Adrenal gland (tissue), 12 donors: ENCODE results near the gene ABCC6. TPM values are rescaled to one million over a fixed set of nuclear protein-coding genes. Genes with fewer than 3 reads are reported as not detected.

Source experiments
- DNase-seq, 7 donors: peaks; one replicate each; pipeline ENCODE4 v3.0.0-alpha.2; 2019 to 2020
- H3K27ac ChIP-seq, 5 donors: fragments of 200-600 bp; sonication (generic) in 4 of 5; 1 replicate in 3 of 5; 2 replicates in 2 of 5; pipeline versions ENCODE4 v1.5.1 to v1.8.0; 2016 to 2020; ENCODE audit warnings: mild to moderate bottlenecking in 1 of 5
- H3K27me3 ChIP-seq: fragments of 200-600 bp; 2 replicates; pipeline ENCODE4 v1.8.0; 2021
- H3K36me3 ChIP-seq, 2 donors: fragments of 200-600 bp; replicated peaks in 1 of 2; 1 replicate in 1 of 2; 2 replicates in 1 of 2; pipeline versions ENCODE4 v1.5.1 to v1.8.0; 2018 to 2022
- H3K4me1 ChIP-seq, 2 donors: fragments of 200-600 bp; replicated peaks in 1 of 2; 1 replicate in 1 of 2; 2 replicates in 1 of 2; pipeline versions ENCODE4 v1.5.1 to v1.8.0; 2018 to 2021
- H3K4me3 ChIP-seq, 4 donors: fragments of 200-600 bp; sonication (generic) in 3 of 4; one replicate each; pipeline ENCODE4 v1.5.1; 2016 to 2018
- H3K9me3 ChIP-seq, 3 donors: fragments of 200-600 bp; sonication (generic) in 1 of 3; replicated peaks in 1 of 3; 1 replicate in 2 of 3; 2 replicates in 1 of 3; pipeline versions ENCODE4 v1.5.1 to v1.8.0; 2016 to 2021
- CTCF ChIP-seq, 6 experiments: fragments of 450-650 bp in 4 of 6; fragments of 200-600 bp in 2 of 6; sonication (generic) in 1 of 6; IDR thresholded peaks; 1 replicate in 5 of 6; 2 replicates in 1 of 6; pipeline versions ENCODE4 v1.5.1 to v1.8.0; 2016 to 2021; ENCODE audit warnings: antibody characterized with exemption in 6 of 6, mild to moderate bottlenecking in 2 of 6, moderate library complexity in 1 of 6
- POLR2A ChIP-seq, 2 donors: fragments of 450-650 bp; IDR thresholded peaks; one replicate each; pipeline ENCODE4 v1.6.1; 2017; ENCODE audit warnings: antibody characterized with exemption in 2 of 2, mild to moderate bottlenecking in 2 of 2, moderate library complexity in 1 of 2
- WGBS, 4 donors: extraction: QIAGEN DNeasy Blood & Tissue Kit in 2 of 4; methylation state at CpG; one replicate each; pipeline versions ENCODE4 v1.1.5 to v1.1.7; 2013 to 2017; 5-methylcytosine and 5-hydroxymethylcytosine counted together
- intact Hi-C, 2 donors: fragments of 100-400 bp; cut with DNase I; formaldehyde crosslinking; loops; one replicate each; pipeline versions ENCODE4 v1.14.1 to v1.15.0; 2022 to 2023
- polyA plus RNA-seq, 3 donors: library from polyadenylated mRNA; stranded (reverse); fragments of 200-250 nt in 2 of 3; fragments of 350-450 nt in 1 of 3; fragmentation: Illumina TruSeq in 1 of 3; extraction: RNeasy Lipid Tissue Mini Kit (QIAGEN cat#74804) in 1 of 3; gene quantifications; one replicate each; pipeline ENCODE4 v1.2.3, GENCODE V29; 2013 to 2014
- total RNA-seq, 9 donors: library from RNA; depleted of rRNA in 4 of 9; stranded (reverse); fragments of >200 nt in 4 of 9; fragments of 120-200 nt in 1 of 9; fragmentation: NEBNext Ultra II Directional in 1 of 9; extraction: Animal tissue kit (Norgen Biotek cat#: 25700) in 1 of 9; gene quantifications; one replicate each; pipeline versions ENCODE4 v1.1.0 to v1.2.4, GENCODE V29; 2013 to 2023
- donor health status: healthy with polysubstance abuse.
- donor health status: Bipolar disorder and iron deficiency.
- donor health status: DM: yes; HTN: yes; CAD: no.
- donor health status: DM: no; HTN: no; CAD: no.
- donor health status: DM: no; HTN: no; CAD: no.
- donor health status: DM: yes; HTN: yes; CAD: no.

The ABCC6 gene
- total and polyA plus RNA-seq, 12 donors: 0.79 to 32.2 (median 4.5) TPM

GRCh38 chr16:16171332-16171919 lies 51.9 kb downstream of the ABCC6 start:
- Histone ChIP-seq H3K36me3 (no peaks in the 10 kb centered on the region), H3K27me3 (no peaks in the 10 kb centered on the region), H3K27ac (no peak overlapping the region), H3K4me3 (no peak overlapping the region), H3K4me1 (no peaks in the 10 kb centered on the region), H3K9me3 (no peaks in the 10 kb centered on the region)
- TF ChIP-seq POLR2A (IDR thresholded peaks at IDR 0.05) (no peak), CTCF (IDR thresholded peaks at IDR 0.05) (no peak)
- DNase-seq: no peak
- intact Hi-C loops: no loop called here
- 87 to 94% (median 90%) methylated on average over 4 of the region's 4 CpGs for WGBS, 4 donors

- Histone ChIP-seq H3K4me3 (no peak overlapping the region), H3K36me3 (no peaks in the 10 kb centered on the region), H3K27me3 (no peaks in the 10 kb centered on the region), H3K4me1 (no peaks in the 10 kb centered on the region), H3K27ac (no peak overlapping the region), H3K9me3 (no peaks in the 10 kb centered on the region)
- TF ChIP-seq CTCF (IDR thresholded peaks at IDR 0.05): no peak
- 92 to 95% (median 94%) methylated on average over 7 to 15 of the region's 15 CpGs for WGBS, 4 donors
- intact Hi-C loops: no loop called here
- DNase-seq: no peak
These were observed 53.7 kb downstream of the ABCC6 start for GRCh38 chr16:16169615-16170014.

GRCh38 chr16:16168431-16168830 lies 54.9 kb downstream of the ABCC6 start:
- 84 to 95% (median 91%) methylated on average over 14 of the region's 14 CpGs for WGBS, 4 donors
- H3K27me3 ChIP-seq: no peaks in the 10 kb centered on the region

GRCh38 chr16:16167927-16168326 lies 55.4 kb downstream of the ABCC6 start:
- no peak for TF ChIP-seq CTCF (IDR thresholded peaks at IDR 0.05)
- no peak for TF ChIP-seq POLR2A (IDR thresholded peaks at IDR 0.05)
- intact Hi-C loops: no loop called here
- no peaks in the 10 kb centered on the region for H3K36me3 ChIP-seq
- no peak for DNase-seq
- no peaks in the 10 kb centered on the region for H3K4me1 ChIP-seq
- no peaks in the 10 kb centered on the region for H3K27me3 ChIP-seq
- no peak overlapping the region for H3K4me3 ChIP-seq
- 85 to 90% (median 90%) methylated on average over 10 to 11 of the region's 11 CpGs for WGBS, 4 donors
- H3K27ac ChIP-seq: no peak overlapping the region
- H3K9me3 ChIP-seq: no peaks in the 10 kb centered on the region

More at GRCh38 chr16:16168431-16168830, 54.9 kb downstream of the ABCC6 start:
- Histone ChIP-seq H3K36me3 (no peaks in the 10 kb centered on the region), H3K27ac (no peak overlapping the region), H3K4me1 (no peaks in the 10 kb centered on the region), H3K4me3 (no peak overlapping the region), H3K9me3 (no peaks in the 10 kb centered on the region)
- no peak for DNase-seq
- intact Hi-C loops: no loop called here
- TF ChIP-seq POLR2A (IDR thresholded peaks at IDR 0.05) (no peak), CTCF (IDR thresholded peaks at IDR 0.05) (no peak)
